Heart left ventricle (tissue), 16 donors: ENCODE data around the gene EMILIN2. TPM values are rescaled to one million over a fixed set of nuclear protein-coding genes. Genes with fewer than 3 reads are reported as not detected.

Experiments used
- ATAC-seq, 4 donors: fragments of 200-7000 bp; cut with Tn5 transposase; one replicate each; pipeline ENCODE4 v1.9.1; 2020 to 2022; ENCODE audit warnings: moderate library complexity in 4 of 4, mild to moderate bottlenecking in 3 of 4, moderate number of reproducible peaks in 1 of 4
- DNase-seq, 5 donors: peaks; one replicate each; pipeline ENCODE4 v3.0.0-alpha.2; 2020
- H3K27ac ChIP-seq, 12 donors: fragments of 200-600 bp; sonication (generic) in 4 of 12; one replicate each; pipeline versions ENCODE4 v1.5.0 to v1.8.0; 2016 to 2022; ENCODE audit warnings: mild to moderate bottlenecking in 2 of 12
- H3K27me3 ChIP-seq, 9 donors: fragments of 200-600 bp; sonication (generic) in 2 of 9; one replicate each; pipeline versions ENCODE4 v1.5.1 to v1.8.0; 2016 to 2022; ENCODE audit warnings: mild to moderate bottlenecking in 3 of 9
- H3K36me3 ChIP-seq, 9 donors: fragments of 200-600 bp; sonication (generic) in 2 of 9; one replicate each; pipeline versions ENCODE4 v1.5.0 to v1.8.0; 2018 to 2022; ENCODE audit warnings: mild to moderate bottlenecking in 2 of 9
- H3K4me1 ChIP-seq, 12 donors: fragments of 200-600 bp; sonication (generic) in 4 of 12; one replicate each; pipeline versions ENCODE4 v1.5.0 to v1.8.0; 2016 to 2022; ENCODE audit warnings: mild to moderate bottlenecking in 3 of 12
- H3K4me3 ChIP-seq, 12 donors: fragments of 200-600 bp; sonication (generic) in 4 of 12; one replicate each; pipeline versions ENCODE4 v1.5.0 to v1.8.0; 2017 to 2022; ENCODE audit warnings: mild to moderate bottlenecking in 9 of 12, moderate library complexity in 4 of 12
- H3K9me3 ChIP-seq, 12 donors: fragments of 200-600 bp; sonication (generic) in 4 of 12; one replicate each; pipeline versions ENCODE4 v1.5.0 to v1.8.0; 2016 to 2022; ENCODE audit warnings: mild to moderate bottlenecking in 1 of 12
- CTCF ChIP-seq, 12 donors: fragments of 200-600 bp; sonication (generic) in 4 of 12; IDR thresholded peaks; one replicate each; pipeline versions ENCODE4 v1.5.0 to v1.8.0; 2018 to 2022; ENCODE audit warnings: antibody characterized with exemption in 12 of 12, mild to moderate bottlenecking in 5 of 12
- POLR2A ChIP-seq, 2 donors: fragments of 450-650 bp; IDR thresholded peaks; one replicate each; pipeline ENCODE4 v1.6.1; 2017; ENCODE audit warnings: antibody characterized with exemption in 2 of 2, mild to moderate bottlenecking in 2 of 2, moderate library complexity in 2 of 2
- WGBS, 4 donors: extraction: QIAGEN DNeasy Blood & Tissue Kit in 2 of 4; methylation state at CpG; one replicate each; pipeline versions ENCODE4 v1.1.5 to v1.1.7; 2013 to 2018; 5-methylcytosine and 5-hydroxymethylcytosine counted together
- intact Hi-C, 10 donors: fragments of 100-400 bp; cut with DNase I; formaldehyde crosslinking; loops; one replicate each; pipeline versions ENCODE4 v1.11.1 to v1.14.2; 2022
- polyA plus RNA-seq, 2 donors: library from polyadenylated mRNA; stranded (reverse); fragments of 200-250 nt; gene quantifications; one replicate each; pipeline ENCODE4 v1.2.3, GENCODE V29; 2013
- total RNA-seq, 9 donors: library from RNA; depleted of rRNA in 2 of 9; stranded (reverse); fragments of >200 nt in 2 of 9; fragmentation: NEBNext Ultra II Directional in 3 of 9; extraction: Animal tissue kit (Norgen Biotek cat#: 25700) in 3 of 9; gene quantifications; one replicate each; pipeline versions ENCODE4 v1.1.0 to v1.2.4, GENCODE V29; 2016 to 2023
- donor health status: ischemic (EF 13 %, LVEDD 7.1; RV severe dilation, severe dysfunction).
- donor health status: healthy with polysubstance abuse.
- donor health status: DM: no; HTN: yes; CAD: no.
- donor health status: DM: no; HTN: no; CAD: no.
- donor health status: ischemic (EF 25% LVEDD 6.9; RV normal size, moderate dysfunction).
- donor health status: ischemic (EF 25% LVEDD 5.7; RV mildly dilated, moderate dysfunction).
- donor health status: healthy.
- donor health status: DM: yes; HTN: yes; CAD: no.
- donor health status: ischemic (EF 35%, LVEDD 5.7; RV mildly dilated, moderate dysfunction).
- donor health status: nonischemic (EF 11% LVEDD 7.7; RV severe dilation, severe dysfunction).
- donor health status: DM: yes; HTN: yes; CAD: no.
- donor health status: PGD.
- donor health status: ischemic (EF 29% LVEDD 5.4; RV normal size, mild dysfunction).
- donor health status: nonischemic (EF 23%, LVEDD 6.1; RV moderate dilation, normal function).

Gene EMILIN2
- total and polyA plus RNA-seq, 11 donors, result 14.4 to 71.3 (median 22.6) TPM

DNA sequence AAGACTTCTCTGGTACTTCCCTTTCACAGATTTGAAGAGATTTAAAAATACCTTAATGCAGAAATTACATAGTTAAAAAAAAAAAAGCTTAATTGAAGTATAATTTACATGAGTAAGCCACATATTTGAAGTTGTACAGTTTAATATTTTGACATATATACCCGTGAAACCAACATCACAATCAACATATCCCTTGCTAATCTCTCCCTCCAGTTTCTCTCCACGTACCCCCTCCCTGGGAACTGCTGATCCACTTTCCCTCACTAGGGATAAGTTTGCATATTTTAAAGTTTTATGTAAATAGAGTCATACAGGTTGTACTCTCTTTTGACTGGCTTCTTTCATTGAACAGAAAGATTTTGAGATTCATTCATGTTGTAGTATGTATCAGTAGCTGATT is 22.4 kb downstream of the EMILIN2 start:
- intact Hi-C loops, result no loop called here
- Histone ChIP-seq H3K4me3 (no peak overlapping the region), H3K36me3 (no peaks in the 10 kb centered on the region), H3K9me3 (peaks cover 0 to 9% (median 0%) of the 10 kb centered on the region in 12 donors), H3K4me1 (peaks cover 0 to 2% (median 0%) of the 10 kb centered on the region in 12 donors), H3K27ac (no peak overlapping the region), H3K27me3 (no peaks in the 10 kb centered on the region)
- DNase-seq, result no peak
- WGBS, 4 donors, result 72 to 81% (median 76%) methylated on average over 2 of the region's 2 CpGs
- ATAC-seq, result no peak
- TF ChIP-seq CTCF (IDR thresholded peaks at IDR 0.05), result no peak
- TF ChIP-seq POLR2A (IDR thresholded peaks at IDR 0.05), result no peak

- Histone ChIP-seq H3K36me3 (no peaks in the 10 kb centered on the region), H3K4me1 (peaks cover 0 to 20% (median 10%) of the 10 kb centered on the region in 12 donors), H3K27ac (no peak overlapping the region), H3K4me3 (no peak overlapping the region), H3K9me3 (peaks cover 0 to 5% (median 0%) of the 10 kb centered on the region in 12 donors), H3K27me3 (no peaks in the 10 kb centered on the region)
- intact Hi-C loops, result no loop called here
- 82 to 88% (median 85%) methylated on average over 6 to 8 of the region's 8 CpGs for WGBS, 4 donors
- ATAC-seq, result no peak
- TF ChIP-seq CTCF (IDR thresholded peaks at IDR 0.05) (no peak), POLR2A (IDR thresholded peaks at IDR 0.05) (no peak)
- no peak for DNase-seq
These were observed 24.4 kb downstream of the EMILIN2 start for GRCh38 chr18:2871111-2871720.

GRCh38 chr18:2872095-2872494 is 25.3 kb downstream of the EMILIN2 start:
- Histone ChIP-seq H3K27ac (no peak overlapping the region), H3K4me1 (peaks cover 0 to 23% (median 10%) of the 10 kb centered on the region in 12 donors), H3K27me3 (no peaks in the 10 kb centered on the region), H3K4me3 (no peak overlapping the region), H3K9me3 (no peaks in the 10 kb centered on the region), H3K36me3 (no peaks in the 10 kb centered on the region)
- WGBS, 4 donors, result 94 to 98% (median 94%) methylated on average over 6 of the region's 6 CpGs
- intact Hi-C loops, result no loop called here
- ATAC-seq, result no peak
- no peak for DNase-seq
- TF ChIP-seq POLR2A (IDR thresholded peaks at IDR 0.05) (no peak), CTCF (IDR thresholded peaks at IDR 0.05) (no peak)

DNA sequence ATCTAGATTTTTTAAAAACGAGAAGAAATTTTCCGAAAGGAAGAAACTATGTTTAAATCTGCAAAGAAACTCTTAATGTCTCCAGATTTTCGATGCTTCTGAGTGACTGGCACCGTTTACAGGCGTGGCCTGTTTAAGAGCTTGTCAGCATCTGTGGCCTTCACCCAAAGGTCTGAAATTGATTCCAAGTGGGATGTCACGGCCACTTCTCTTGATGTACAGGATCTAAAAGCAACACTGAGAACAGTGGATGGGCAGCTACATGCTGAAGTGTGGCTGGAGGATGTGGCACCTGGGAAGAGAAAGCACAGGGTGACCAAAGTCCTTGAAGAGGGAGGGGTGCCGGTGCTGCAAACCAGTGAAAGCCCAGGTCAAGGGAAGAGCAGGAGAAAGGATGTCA is 28.0 kb downstream of the EMILIN2 start:
- Histone ChIP-seq H3K27ac (peak overlapping the region in 10 of 12 donors; percentile 17 to 79 (median 56)), H3K4me3 (no peak overlapping the region), H3K4me1 (peaks cover 0 to 25% (median 10%) of the 10 kb centered on the region in 12 donors), H3K9me3 (no peaks in the 10 kb centered on the region), H3K27me3 (no peaks in the 10 kb centered on the region), H3K36me3 (no peaks in the 10 kb centered on the region)
- intact Hi-C loops, result no loop called here
- TF ChIP-seq POLR2A (IDR thresholded peaks at IDR 0.05), result no peak
- no peak for TF ChIP-seq CTCF (IDR thresholded peaks at IDR 0.05)
- ATAC-seq, result peak; percentile 31 to 53 (median 38)
- WGBS, 4 donors, result 49 to 53% (median 50%) methylated on average over 7 of the region's 7 CpGs
- DNase-seq, result no peak
